H1 (cell line): Measurements from ENCODE around the gene ACTR3C. TPM values are rescaled to one million over a fixed set of nuclear protein-coding genes. Genes with fewer than 3 reads are reported as not detected.
A peak's percentile ranks its signal among the peaks of the same experiment; 100 is the strongest.

Experiments used
- CTCF ChIA-PET: fragments of 300-600 bp; sonication (Branson Sonifier 250); formaldehyde crosslinking; loops from one replicate; lab custom pipeline; 2021; ENCODE audit not compliant: partially characterized antibody; lab: Charles Lee
- POLR2A ChIA-PET: fragments of 300-600 bp; sonication (Branson Sonifier 250); formaldehyde crosslinking; loops from one replicate; lab custom pipeline; 2021; ENCODE audit warnings: inconsistent platforms; ENCODE audit not compliant: partially characterized antibody; lab: Charles Lee
- DNase-seq, 2 experiments: peaks; one replicate each; pipeline versions ENCODE4 v3.0.0 to v3.0.0-alpha.2; 2010 to 2022; ENCODE audit warnings: low spot score in 2 of 2, low read depth in 1 of 2, mixed read lengths in 1 of 2
- FAIRE-seq: peaks from 2 replicates; lab custom pipeline; 2011; peaks lifted over from hg19 to GRCh38; lab: Jason Lieb, UNC
- H2AFZ ChIP-seq: 2 replicates; pipeline ENCODE4 v1.8.1; 2012; ENCODE audit warnings: low read length, inconsistent platforms
- H2AK5ac ChIP-seq: 2 replicates; pipeline ENCODE4 v1.6.1; 2013; ENCODE audit warnings: low read depth, low read length
- H2BK120ac ChIP-seq: replicated peaks from 2 replicates; pipeline ENCODE3; 2013; ENCODE audit warnings: low read depth, low read length, inconsistent platforms
- H2BK12ac ChIP-seq: 2 replicates; pipeline ENCODE4 v1.6.1; 2013; ENCODE audit warnings: low read depth, low read length
- H2BK15ac ChIP-seq: 2 replicates; pipeline ENCODE4 v1.6.1; 2013; ENCODE audit warnings: low read length
- H2BK20ac ChIP-seq: 2 replicates; pipeline ENCODE4 v1.6.1; 2013; ENCODE audit warnings: low read length
- H2BK5ac ChIP-seq: 2 replicates; pipeline ENCODE4 v1.6.1; 2013; ENCODE audit warnings: low read depth, low read length
- H3K14ac ChIP-seq: 2 replicates; pipeline ENCODE4 v1.6.1; 2013; ENCODE audit warnings: inconsistent platforms; ENCODE audit not compliant: insufficient read length
- H3K18ac ChIP-seq: 2 replicates; pipeline ENCODE4 v1.6.1; 2013; ENCODE audit warnings: low read length; ENCODE audit errors: extremely low read depth
- H3K23ac ChIP-seq: 2 replicates; pipeline ENCODE4 v1.6.1; 2013; ENCODE audit warnings: inconsistent platforms; ENCODE audit not compliant: insufficient read length
- H3K23me2 ChIP-seq: 2 replicates; pipeline ENCODE4 v1.6.1; 2013; ENCODE audit warnings: low read depth, low read length
- H3K27ac ChIP-seq: 2 replicates; pipeline ENCODE4 v1.6.1; 2011; ENCODE audit warnings: low read depth, low read length, inconsistent platforms
- H3K27me3 ChIP-seq, 4 experiments: replicated peaks in 1 of 4; 1 replicate in 1 of 4; 2 replicates in 3 of 4; pipeline versions ENCODE4 v1.6.1 to v1.8.1; 2011 to 2013; ENCODE audit warnings: low read length in 3 of 4, mild to moderate bottlenecking in 3 of 4, inconsistent platforms in 2 of 4, mixed read lengths in 2 of 4, moderate library complexity in 1 of 4; ENCODE audit not compliant: control insufficient read depth in 3 of 4, insufficient read depth in 3 of 4; ENCODE audit errors: extremely low read depth in 1 of 4
- H3K36me3 ChIP-seq, 4 experiments: 2 replicates each; pipeline versions ENCODE4 v1.6.1 to v1.8.1; 2011 to 2013; ENCODE audit warnings: mild to moderate bottlenecking in 4 of 4, low read length in 3 of 4, moderate library complexity in 2 of 4, control low read depth in 1 of 4, inconsistent platforms in 1 of 4; ENCODE audit not compliant: insufficient read depth in 4 of 4, control insufficient read depth in 2 of 4
- H3K4ac ChIP-seq: replicated peaks from 2 replicates; pipeline ENCODE3; 2013; ENCODE audit warnings: low read length, low read depth, mixed read lengths, inconsistent platforms; ENCODE audit not compliant: insufficient read length
- H3K4me1 ChIP-seq, 4 experiments: replicated peaks in 1 of 4; 1 replicate in 1 of 4; 2 replicates in 3 of 4; pipeline versions ENCODE4 v1.6.1 to v1.8.1; 2011 to 2013; ENCODE audit warnings: low read length in 3 of 4, inconsistent platforms in 2 of 4, mixed read lengths in 1 of 4; ENCODE audit not compliant: insufficient read depth in 4 of 4, control insufficient read depth in 3 of 4
- H3K4me2 ChIP-seq, 2 experiments: 2 replicates each; pipeline versions ENCODE4 v1.6.1 to v1.8.1; 2011 to 2013; ENCODE audit warnings: low read depth in 2 of 2, low read length in 2 of 2, control low read depth in 1 of 2, inconsistent platforms in 1 of 2, mild to moderate bottlenecking in 1 of 2; ENCODE audit not compliant: insufficient read depth in 1 of 2
- H3K4me3 ChIP-seq, 4 experiments: fragments of 200-600, 300-600 bp in 1 of 4; sonication (generic), shearing (Covaris generic), sonication (Bioruptor Twin) in 1 of 4; 2 replicates each; pipeline versions ENCODE4 v1.5.1 to v1.8.1; 2011 to 2016; ENCODE audit warnings: low read length in 4 of 4, low read depth in 3 of 4, control low read depth in 2 of 4, inconsistent platforms in 2 of 4, mild to moderate bottlenecking in 2 of 4, mixed read lengths in 1 of 4, moderate library complexity in 1 of 4; ENCODE audit not compliant: insufficient read depth in 2 of 4; ENCODE audit errors: extremely low read depth in 1 of 4
- H3K56ac ChIP-seq: replicated peaks from 2 replicates; pipeline ENCODE3; 2013; ENCODE audit warnings: low read depth, mild to moderate bottlenecking, mixed read lengths, low read length, inconsistent platforms; ENCODE audit not compliant: insufficient read length
- H3K79me1 ChIP-seq: 2 replicates; pipeline ENCODE4 v1.6.1; 2013; ENCODE audit warnings: low read depth, low read length, control low read depth
- H3K79me2 ChIP-seq, 2 experiments: 2 replicates each; pipeline versions ENCODE4 v1.6.1 to v1.8.1; 2012 to 2013; ENCODE audit warnings: low read length in 2 of 2, mild to moderate bottlenecking in 2 of 2, inconsistent platforms in 1 of 2; ENCODE audit not compliant: insufficient read depth in 2 of 2, control insufficient read depth in 1 of 2
- H3K9ac ChIP-seq, 4 experiments: replicated peaks in 1 of 4; 1 replicate in 1 of 4; 2 replicates in 3 of 4; pipeline versions ENCODE4 v1.6.1 to v1.8.1; 2011 to 2013; ENCODE audit warnings: low read depth in 3 of 4, low read length in 3 of 4, control low read depth in 2 of 4, mild to moderate bottlenecking in 2 of 4, moderate library complexity in 2 of 4, inconsistent platforms in 1 of 4; ENCODE audit errors: extremely low read depth in 1 of 4
- H3K9me3 ChIP-seq, 2 experiments: 2 replicates each; pipeline versions ENCODE4 v1.6.1 to v1.8.1; 2012 to 2013; ENCODE audit warnings: mild to moderate bottlenecking in 2 of 2, moderate library complexity in 2 of 2, control low read depth in 1 of 2, inconsistent platforms in 1 of 2, low read depth in 1 of 2, low read length in 1 of 2, mixed read lengths in 1 of 2; ENCODE audit not compliant: insufficient read depth in 2 of 2
- H4K20me1 ChIP-seq, 2 experiments: replicated peaks in 1 of 2; 2 replicates each; pipeline versions ENCODE3 to v1.8.1; 2011 to 2013; ENCODE audit warnings: inconsistent platforms in 2 of 2, low read length in 2 of 2, mild to moderate bottlenecking in 1 of 2; ENCODE audit not compliant: insufficient read depth in 2 of 2, control insufficient read depth in 1 of 2
- H4K5ac ChIP-seq: 2 replicates; pipeline ENCODE4 v1.6.1; 2013; ENCODE audit warnings: low read length, low read depth, mixed read lengths, inconsistent platforms; ENCODE audit not compliant: insufficient read length
- H4K8ac ChIP-seq: 2 replicates; pipeline ENCODE4 v1.8.0; 2013; ENCODE audit warnings: mild to moderate bottlenecking, moderate library complexity, low read length, inconsistent platforms; ENCODE audit not compliant: insufficient read depth; ENCODE audit errors: extremely low read depth
- H4K91ac ChIP-seq: replicated peaks from 2 replicates; pipeline ENCODE3; 2013; ENCODE audit warnings: low read length, mixed read lengths, inconsistent platforms; ENCODE audit not compliant: insufficient read length
- ATF2 ChIP-seq: IDR thresholded peaks from 2 replicates; pipeline ENCODE4 v1.6.1; 2012; ENCODE audit warnings: low read length, inconsistent platforms
- CBX8 ChIP-seq: fragments of 300-800, 300-1000 bp; sonication (generic); IDR thresholded peaks from 2 replicates; pipeline ENCODE4 v1.7.1; 2016; ENCODE audit warnings: low read depth, low read length, borderline replicate concordance
- CEBPB ChIP-seq: IDR thresholded peaks from 2 replicates; pipeline ENCODE4 v1.6.1; 2012; ENCODE audit warnings: low read depth, low read length
- CHD2 ChIP-seq: IDR thresholded peaks from 2 replicates; pipeline ENCODE4 v1.6.1; 2012; ENCODE audit warnings: low read length, improper control_type of control experiment
- KDM5A ChIP-seq: fragments of 200-600 bp; IDR thresholded peaks from 2 replicates; pipeline ENCODE4 v1.7.1; 2012; ENCODE audit warnings: mild to moderate bottlenecking, low read length, inconsistent platforms, mixed read lengths
- SIRT6 ChIP-seq: IDR thresholded peaks from one replicate; pipeline ENCODE4 v1.7.1; 2012; ENCODE audit warnings: low read length, inconsistent platforms
- SP1 ChIP-seq: IDR thresholded peaks from 2 replicates; pipeline ENCODE4 v1.6.1; 2011; ENCODE audit warnings: low read depth, low read length
- SRF ChIP-seq: IDR thresholded peaks from 2 replicates; pipeline ENCODE4 v1.6.1; 2011; ENCODE audit warnings: mild to moderate bottlenecking, low read depth, low read length, moderate library complexity
- TAF1 ChIP-seq: IDR thresholded peaks from 2 replicates; pipeline ENCODE4 v1.6.1; 2011; ENCODE audit warnings: mild to moderate bottlenecking, low read depth, low read length
- WGBS, 2 experiments: shearing (Covaris generic) in 1 of 2; methylation state at CpG; one replicate each; pipeline versions ENCODE4 v1.1.6 to v1.1.7; 2013 to 2015; ENCODE audit warnings: low lambda C conversion rate in 2 of 2, mixed read lengths in 2 of 2, inconsistent platforms in 1 of 2, low coverage in 1 of 2, missing lambda C conversion rate in 1 of 2; ENCODE audit not compliant: insufficient replicate concordance in 2 of 2, insufficient coverage in 1 of 2, insufficient read length in 1 of 2; ENCODE audit errors: extremely low coverage in 1 of 2, missing lambda C conversion rate in 1 of 2; 5-methylcytosine and 5-hydroxymethylcytosine counted together
- polyA plus RNA-seq, 7 experiments: library from polyadenylated mRNA; depleted of rRNA in 3 of 7; stranded (reverse) in 5 of 7; unstranded in 2 of 7; fragments of >200 nt in 5 of 7; fragments of 200-250 nt in 2 of 7; gene quantifications; 1 replicate in 5 of 7; 2 replicates in 1 of 7; 4 replicates in 1 of 7; pipeline versions ENCODE4 v1.2.1 to v1.2.3, GENCODE V29; 2011 to 2013; ENCODE audit warnings: missing spikeins in 2 of 7, mixed read lengths in 2 of 7
- total RNA-seq: library from RNA; stranded (reverse); fragmentation: NEBNext Ultra II Directional; extraction: Animal tissue kit (Norgen Biotek cat#: 25700); gene quantifications from 2 replicates; pipeline ENCODE4 v1.2.1, GENCODE V29; 2021

The ACTR3C gene
- total and polyA plus RNA-seq, 2 of the 8 experiments (the other 6 are each of a cell fraction or from before 2014, with no cell fraction given): 1.5 TPM; not detected in 1

DNA sequence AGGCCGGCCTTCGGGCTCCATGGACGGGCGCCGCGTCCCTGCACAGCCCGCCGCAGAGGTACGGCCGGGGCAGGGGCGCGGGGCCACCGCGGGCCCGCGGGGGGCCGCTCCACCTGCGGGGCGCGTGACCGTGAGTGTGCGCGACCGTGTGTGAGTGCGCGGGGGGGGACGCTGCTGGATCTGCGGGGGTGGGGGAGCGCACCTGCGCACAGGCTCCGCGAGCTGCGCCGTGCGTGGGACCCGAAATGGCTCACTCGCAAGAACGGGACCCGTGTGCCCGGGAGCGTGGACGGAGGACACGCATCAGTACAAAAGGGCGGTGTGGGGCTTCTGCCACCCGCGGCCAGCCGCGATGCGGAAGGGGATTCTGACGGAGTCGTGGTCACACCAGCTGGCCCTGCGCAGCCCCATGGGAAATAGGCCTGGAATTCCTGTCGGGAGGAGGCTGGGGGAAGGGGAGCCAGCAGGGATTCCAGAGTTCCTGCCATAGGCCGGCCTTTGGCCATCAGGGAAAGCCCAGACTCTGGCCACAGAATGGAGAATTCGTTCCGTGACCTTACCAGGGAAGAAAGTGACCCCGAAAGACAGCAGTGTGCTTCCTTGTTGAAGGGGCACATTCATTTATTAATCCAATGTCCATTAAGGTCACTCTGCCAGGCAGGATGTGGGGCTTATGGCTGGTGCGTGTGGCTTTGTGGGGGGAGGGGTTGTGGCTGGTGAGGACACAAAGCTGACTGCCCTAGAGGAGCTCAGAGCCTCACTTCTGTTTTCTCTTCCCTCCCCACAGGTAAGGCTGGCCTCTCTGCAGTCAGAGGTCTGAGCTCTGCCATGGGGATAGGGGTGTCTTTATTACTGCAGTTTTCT is 45.8 kb upstream of the ACTR3C start:
- H3K79me2 ChIP-seq: peaks cover 7 to 50% of the 10 kb centered on the region in 2 experiments; a peak in 3 of 4 replicates
- WGBS, 2 experiments: 3% methylated on average over 17 of the region's 58 CpGs; no CpG with 5 or more reads in 1 of the 2 experiments
- TF ChIP-seq CHD2 (peak; percentile 66; the same call in 1 of the 2 replicates), SRF (no peak), SP1 (peak; percentile 65), CEBPB (no peak), KDM5A (no peak), CBX8 (no peak), ATF2 (no peak; the same call in 1 of the 2 replicates), TAF1 (0 out of 2 replicates have a peak, but pooled peaks have one; percentile 49), SIRT6 (no peak)

More for the DNA sequence above, 45.8 kb upstream of the ACTR3C start:
- H4K8ac ChIP-seq: peak overlapping the region; percentile 97; the same call in 1 of the 2 replicates
- DNase-seq (peak in 1 of 2 experiments; percentile 86), FAIRE-seq (no peak)
- peak overlapping the region; percentile 63 to 78 (median 69) for H3K4me3 ChIP-seq
- H3K27me3 ChIP-seq: no peaks in the 10 kb centered on the region
- peak overlapping the region; percentile 99 for H3K18ac ChIP-seq
- peaks cover 2 to 12% of the 10 kb centered on the region in 2 experiments for H4K20me1 ChIP-seq
- ChIA-PET POLR2A (interaction anchor here (0.7 to 8.6 kb wide), 28 partner anchors 7 to 609 kb away, joined by 3 to 230 read pairs (median 6); partner anchors contain the start of gene RARRES2), CTCF (interaction anchor here (0.6 to 5.6 kb wide), 15 partner anchors 8 to 84 kb away, joined by 3 to 32 read pairs (median 4); no protein-coding TSS in a partner anchor)
- H3K4me2 ChIP-seq: peak overlapping the region; percentile 92 to 99
- H3K36me3 ChIP-seq: peaks cover 14 to 43% (median 29%) of the 10 kb centered on the region in 4 experiments
- H2BK20ac ChIP-seq: 0 out of 2 replicates have a peak overlapping the region, but pooled peaks have one; percentile 29
- H3K4ac ChIP-seq: peak overlapping the region; percentile 99
- peaks cover 2 to 26% (median 12%) of the 10 kb centered on the region in 4 experiments for H3K4me1 ChIP-seq
- peaks cover 11% of the 10 kb centered on the region; the same call in 1 of the 2 replicates for H3K23me2 ChIP-seq
- no peak overlapping the region for H3K14ac ChIP-seq
- peak overlapping the region; percentile 93 for H2BK12ac ChIP-seq
- peak overlapping the region; percentile 34 for H3K56ac ChIP-seq
- H2AK5ac ChIP-seq: peak overlapping the region; percentile 71
- H4K5ac ChIP-seq: peak overlapping the region; percentile 70
- peak overlapping the region; percentile 64 to 85 (median 81) for H3K9ac ChIP-seq
- H4K91ac ChIP-seq: peak overlapping the region; percentile 87
- peaks cover 18% of the 10 kb centered on the region for H3K79me1 ChIP-seq
- H2AFZ ChIP-seq: no peak overlapping the region
- H3K27ac ChIP-seq: peak overlapping the region; percentile 95
- H2BK15ac ChIP-seq: peak overlapping the region; percentile 75; the same call in 1 of the 2 replicates
- H3K9me3 ChIP-seq: no peaks in the 10 kb centered on the region
- no peak overlapping the region for H3K23ac ChIP-seq
- no peak overlapping the region for H2BK120ac ChIP-seq
- H2BK5ac ChIP-seq: peak overlapping the region; percentile 99
